HEK293T (cell line): ENCODE measurements around the gene KCNT1.

ENCODE experiments used
- CTCF ChIA-PET: fragments of 350-600 bp; formaldehyde crosslinking; extraction: SDS; loops from one replicate; lab custom pipeline; 2021; ENCODE audit warnings: antibody characterized with exemption, inconsistent platforms; lab: Yijun Ruan, JAX
- POLR2A ChIA-PET: fragments of 350-600 bp; formaldehyde crosslinking; extraction: SDS; loops from one replicate; lab custom pipeline; 2020; ENCODE audit warnings: antibody characterized with exemption, inconsistent platforms; lab: Yijun Ruan, JAX
- DNase-seq: peaks from one replicate; pipeline ENCODE4 v3.0.0; 2012; ENCODE audit warnings: mixed read lengths; ENCODE audit errors: extremely low spot score
- ARNT ChIP-seq: fragments of 450-650 bp; IDR thresholded peaks from 2 replicates; pipeline ENCODE4 v1.6.1; 2017; ENCODE audit warnings: mild to moderate bottlenecking
- BHLHE40 ChIP-seq: fragments of 450-650 bp; IDR thresholded peaks from 2 replicates; pipeline ENCODE4 v1.6.1; 2016; ENCODE audit warnings: mild to moderate bottlenecking, moderate library complexity, borderline replicate concordance
- CTBP1 ChIP-seq: fragments of 450-650 bp; IDR thresholded peaks from 2 replicates; pipeline ENCODE4 v1.6.1; 2016; ENCODE audit warnings: borderline replicate concordance
- ELF4 ChIP-seq: fragments of 450-650 bp; IDR thresholded peaks from 2 replicates; pipeline ENCODE4 v1.6.1; 2017; ENCODE audit warnings: antibody characterized with exemption
- FOXA1 ChIP-seq: fragments of 450-650 bp; IDR thresholded peaks from 2 replicates; pipeline ENCODE4 v1.6.1; 2016; ENCODE audit warnings: mild to moderate bottlenecking
- FOXK2 ChIP-seq: fragments of 450-650 bp; IDR thresholded peaks from 2 replicates; pipeline ENCODE4 v1.6.1; 2016; ENCODE audit warnings: mild to moderate bottlenecking
- FOXM1 ChIP-seq: fragments of 450-650 bp; IDR thresholded peaks from 2 replicates; pipeline ENCODE4 v1.6.1; 2017; ENCODE audit warnings: mild to moderate bottlenecking, borderline replicate concordance
- HDGF ChIP-seq: fragments of 450-650 bp; IDR thresholded peaks from 2 replicates; pipeline ENCODE4 v1.6.1; 2017; ENCODE audit warnings: antibody characterized with exemption, borderline replicate concordance
- L3MBTL2 ChIP-seq: fragments of 450-650 bp; conservative IDR thresholded peaks from 2 replicates; pipeline ENCODE4 v1.6.1; 2016; ENCODE audit warnings: mild to moderate bottlenecking
- LEF1 ChIP-seq: fragments of 450-650 bp; IDR thresholded peaks from 2 replicates; pipeline ENCODE4 v1.6.1; 2017; ENCODE audit warnings: mild to moderate bottlenecking, borderline replicate concordance
- NFRKB ChIP-seq: fragments of 450-650 bp; IDR thresholded peaks from 2 replicates; pipeline ENCODE4 v1.6.1; 2016; ENCODE audit warnings: mild to moderate bottlenecking, moderate library complexity
- PKNOX1 ChIP-seq: fragments of 450-650 bp; IDR thresholded peaks from 2 replicates; pipeline ENCODE4 v1.6.1; 2016
- SP1 ChIP-seq: fragments of 450-650 bp; IDR thresholded peaks from 2 replicates; pipeline ENCODE4 v1.6.1; 2017
- SUZ12 ChIP-seq: fragments of 450-650 bp; IDR thresholded peaks from 2 replicates; pipeline ENCODE4 v1.6.1; 2016; ENCODE audit warnings: mild to moderate bottlenecking
- TARDBP ChIP-seq: fragments of 450-650 bp; IDR thresholded peaks from 2 replicates; pipeline ENCODE4 v1.6.1; 2016
- ZNF384 ChIP-seq: fragments of 450-650 bp; IDR thresholded peaks from 2 replicates; pipeline ENCODE4 v1.6.1; 2016

Gene KCNT1

GRCh38 chr9:135727257-135727875 lies 25.4 kb downstream of the KCNT1 start:
- DNase-seq = no peak
- no peak for TF ChIP-seq FOXM1
- TF ChIP-seq TARDBP = no peak
- TF ChIP-seq LEF1 = no peak
- TF ChIP-seq HDGF = no peak
- no peak for TF ChIP-seq ZNF384
- TF ChIP-seq ARNT = no peak
- TF ChIP-seq NFRKB = no peak
- no peak for TF ChIP-seq L3MBTL2
- TF ChIP-seq SP1 = no peak
- no peak for TF ChIP-seq BHLHE40
- TF ChIP-seq ELF4 = no peak
- TF ChIP-seq SUZ12 = no peak
- no peak for TF ChIP-seq FOXK2
- TF ChIP-seq FOXA1 = no peak
- TF ChIP-seq PKNOX1 = no peak
- no peak for TF ChIP-seq CTBP1
- CTCF ChIA-PET = no interaction called here
- POLR2A ChIA-PET = no interaction called here

DNA sequence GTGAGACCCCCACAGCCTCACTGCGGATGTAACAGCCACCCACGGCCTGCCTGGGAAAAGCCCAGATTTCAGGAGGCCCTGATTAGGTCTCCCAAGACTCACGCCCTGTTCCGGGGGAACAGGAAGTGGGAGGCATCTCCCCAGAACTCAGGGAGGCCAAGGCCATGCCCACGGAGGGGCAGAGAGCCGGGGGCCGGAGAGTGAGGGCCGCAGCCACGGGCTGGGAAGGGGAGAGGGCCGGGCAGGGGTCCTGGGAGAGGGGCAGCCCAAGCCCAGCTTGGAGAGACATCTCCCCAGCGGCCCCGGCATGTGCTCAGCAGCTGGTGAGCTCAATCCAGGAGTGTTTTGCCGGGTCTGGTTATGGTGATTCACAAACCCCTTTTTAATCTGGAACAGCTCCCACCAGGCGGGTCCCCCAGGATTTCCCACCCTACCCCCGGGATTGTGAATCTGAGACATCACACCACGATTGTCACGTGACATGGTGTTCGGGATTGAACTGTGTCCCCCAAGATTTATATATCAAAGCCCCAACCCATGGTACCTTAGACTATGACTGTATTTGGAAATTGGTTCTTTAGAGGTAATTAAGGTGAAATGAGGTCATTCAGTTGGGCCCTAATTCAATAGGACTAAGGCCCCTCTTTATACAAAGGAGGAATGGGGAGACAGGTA lies 26.6 kb downstream of the KCNT1 start:
- CTCF ChIA-PET = no interaction called here
- TF ChIP-seq FOXM1 = no peak
- TF ChIP-seq ZNF384 = no peak
- TF ChIP-seq PKNOX1 = no peak
- no peak for TF ChIP-seq L3MBTL2
- TF ChIP-seq LEF1 = no peak
- no peak for TF ChIP-seq FOXA1
- TF ChIP-seq HDGF = no peak
- TF ChIP-seq SUZ12 = no peak
- no peak for TF ChIP-seq CTBP1
- no peak for TF ChIP-seq NFRKB
- TF ChIP-seq SP1 = no peak
- no peak for TF ChIP-seq ARNT
- no peak for TF ChIP-seq BHLHE40
- TF ChIP-seq ELF4 = no peak
- no peak for TF ChIP-seq TARDBP
- POLR2A ChIA-PET = no interaction called here
- DNase-seq = no peak

DNA sequence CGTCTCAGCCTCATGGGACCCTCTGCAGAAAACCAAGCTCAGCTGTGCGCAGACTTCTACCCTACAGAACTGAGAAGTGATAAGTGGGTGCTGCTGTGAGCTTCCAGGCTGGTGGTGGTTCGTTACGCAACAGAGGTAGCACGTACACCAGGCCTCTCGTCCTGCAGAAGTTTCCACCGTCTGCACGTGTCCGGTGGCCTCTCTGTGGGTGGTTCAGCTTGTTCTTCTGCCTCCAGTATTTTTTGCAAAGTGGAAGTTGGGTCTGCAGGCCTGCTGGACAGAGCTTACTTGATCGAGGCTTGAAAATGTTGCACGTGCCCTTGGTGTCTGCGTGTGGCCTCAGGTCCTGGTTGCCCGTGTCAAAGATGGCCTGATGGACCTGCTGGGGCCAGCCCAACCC lies 27.5 kb downstream of the KCNT1 start:
- TF ChIP-seq LEF1 (no peak), FOXA1 (no peak), ARNT (no peak), FOXK2 (no peak), SP1 (no peak), HDGF (no peak), ZNF384 (no peak), TARDBP (no peak), PKNOX1 (no peak), NFRKB (no peak), CTBP1 (no peak), FOXM1 (no peak), BHLHE40 (no peak), L3MBTL2 (no peak), ELF4 (no peak)
- POLR2A ChIA-PET = no interaction called here
- CTCF ChIA-PET = no interaction called here
- no peak for DNase-seq

DNA sequence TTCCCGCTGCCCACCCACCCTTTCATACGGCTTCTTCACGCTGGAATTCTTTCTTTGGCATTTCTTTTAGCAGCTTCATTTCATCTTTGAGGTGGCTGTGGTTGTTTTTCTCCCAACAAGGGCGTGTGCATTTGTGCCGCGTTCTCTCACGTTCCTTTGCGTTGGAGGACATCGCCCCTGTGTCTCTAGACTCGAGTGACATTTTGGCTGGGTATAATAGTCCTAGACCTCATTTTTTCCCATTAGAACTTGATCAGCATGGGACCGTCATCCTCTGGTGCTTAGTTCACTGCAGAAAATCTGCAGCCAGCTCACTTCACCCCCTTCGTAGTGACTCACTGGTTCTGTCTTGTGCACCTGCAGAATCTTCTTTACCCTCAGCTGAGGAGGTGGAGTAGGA lies 29.5 kb downstream of the KCNT1 start:
- POLR2A ChIA-PET = no interaction called here
- DNase-seq = no peak
- CTCF ChIA-PET = no interaction called here
- TF ChIP-seq NFRKB (no peak), FOXA1 (no peak), BHLHE40 (no peak), PKNOX1 (no peak)

GRCh38 chr9:135732569-135733257 lies 30.7 kb downstream of the KCNT1 start:
- TF ChIP-seq LEF1 = no peak
- TF ChIP-seq FOXK2 = no peak
- TF ChIP-seq ELF4 = no peak
- no peak for TF ChIP-seq NFRKB
- no peak for TF ChIP-seq L3MBTL2
- TF ChIP-seq HDGF = no peak
- TF ChIP-seq CTBP1 = no peak
- TF ChIP-seq ARNT = no peak
- no peak for TF ChIP-seq TARDBP
- TF ChIP-seq BHLHE40 = no peak
- TF ChIP-seq SUZ12 = no peak
- no peak for TF ChIP-seq FOXA1
- TF ChIP-seq SP1 = no peak
- no peak for TF ChIP-seq ZNF384
- TF ChIP-seq FOXM1 = no peak
- POLR2A ChIA-PET = no interaction called here
- CTCF ChIA-PET = no interaction called here
- no peak for DNase-seq
